Kidney capillary endothelial cell (primary cell): ENCODE data around the gene F13A1.
"Not testable (repeated sequence)": the region's sequence is repeated elsewhere in the genome, so short reads cannot be mapped to it uniquely, and the experiment has no call there.

Source experiments
- DNase-seq: peaks from one replicate; pipeline ENCODE4 v3.0.0-alpha.2; 2018; ENCODE audit warnings: low spot score

The F13A1 gene

DNA sequence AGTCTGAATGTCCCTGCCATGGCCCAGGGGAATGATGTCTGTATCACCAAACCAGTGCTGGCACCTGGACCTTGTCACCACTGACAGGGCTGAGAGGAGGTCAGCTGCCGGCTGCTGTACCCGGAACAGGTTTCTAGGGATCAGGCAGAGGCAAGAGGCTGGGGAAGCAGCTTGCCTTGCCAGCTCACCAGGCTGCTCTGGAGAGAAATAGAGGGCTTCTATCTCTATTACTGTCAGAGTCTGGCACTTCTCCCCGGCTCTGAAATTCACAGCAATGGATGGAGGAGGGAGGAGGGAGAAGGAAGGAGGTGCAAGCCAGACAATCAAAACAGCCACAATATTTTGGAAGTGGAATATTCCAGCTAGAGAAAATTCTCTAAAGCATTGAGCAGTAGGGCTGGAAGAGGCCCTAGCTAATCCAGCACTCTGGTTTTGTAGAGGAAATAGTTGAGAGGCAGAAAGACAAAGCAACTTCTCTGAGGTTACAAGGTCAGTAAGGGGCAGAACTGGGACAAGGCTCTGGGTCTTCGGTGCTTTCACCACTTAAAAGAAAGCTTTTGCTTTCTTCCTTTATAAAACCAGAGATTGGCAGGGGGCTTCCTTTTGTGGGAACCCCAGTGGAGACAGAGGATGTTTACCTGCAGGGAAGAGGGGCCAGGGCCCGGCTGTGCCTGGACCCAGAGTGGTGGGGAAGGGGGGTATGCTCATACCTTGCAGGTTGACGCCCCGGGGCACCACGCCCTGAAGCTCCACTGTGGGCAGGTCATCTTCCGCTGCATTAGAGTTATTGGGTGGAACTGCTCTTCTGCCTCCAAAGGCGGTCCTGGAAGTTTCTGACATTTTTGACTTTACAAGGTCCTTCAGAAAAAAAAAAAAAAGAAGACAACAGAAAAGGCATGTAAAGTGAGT, 2.4 kb downstream of the F13A1 start:
- DNase-seq = no peak

DNA sequence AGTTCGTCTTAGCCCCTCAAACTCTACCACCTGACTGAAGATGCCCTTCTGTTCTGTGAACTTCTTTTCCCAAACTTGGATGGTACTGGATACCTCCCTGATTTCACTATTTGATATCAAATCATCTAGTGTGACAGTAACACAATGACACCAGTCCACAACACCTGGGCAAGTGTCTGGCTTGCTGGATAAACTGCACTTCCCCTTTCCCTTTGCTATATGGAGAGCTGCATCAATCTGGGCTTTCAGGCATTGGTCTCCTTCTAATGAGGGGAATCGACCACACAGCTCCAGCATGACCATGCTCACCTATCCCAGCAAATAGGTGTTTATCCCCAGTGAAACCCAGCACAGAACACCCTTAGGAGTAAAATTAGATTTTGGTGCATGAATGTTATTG, 3.1 kb downstream of the F13A1 start:
- no peak for DNase-seq

DNA sequence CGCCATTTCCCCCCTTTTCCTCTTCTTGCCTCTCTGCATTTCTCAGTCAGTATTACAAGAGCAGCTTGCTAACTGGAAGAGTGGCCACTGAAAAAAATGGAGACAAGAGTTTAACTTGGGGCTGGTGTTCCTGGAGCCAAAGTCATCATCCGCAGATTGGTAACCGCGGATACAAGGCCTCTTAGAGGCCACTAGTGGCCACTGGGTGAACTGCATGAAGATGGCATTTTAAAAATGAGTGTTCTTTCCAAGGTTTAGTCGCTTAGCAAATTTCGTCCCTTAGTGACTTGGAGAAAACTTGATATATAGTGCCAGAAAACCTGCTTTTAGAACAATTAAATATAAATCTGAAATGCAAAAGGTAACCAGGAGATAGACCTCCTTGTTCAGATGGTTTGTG, 4.8 kb downstream of the F13A1 start:
- peak; percentile 55 for DNase-seq

DNA sequence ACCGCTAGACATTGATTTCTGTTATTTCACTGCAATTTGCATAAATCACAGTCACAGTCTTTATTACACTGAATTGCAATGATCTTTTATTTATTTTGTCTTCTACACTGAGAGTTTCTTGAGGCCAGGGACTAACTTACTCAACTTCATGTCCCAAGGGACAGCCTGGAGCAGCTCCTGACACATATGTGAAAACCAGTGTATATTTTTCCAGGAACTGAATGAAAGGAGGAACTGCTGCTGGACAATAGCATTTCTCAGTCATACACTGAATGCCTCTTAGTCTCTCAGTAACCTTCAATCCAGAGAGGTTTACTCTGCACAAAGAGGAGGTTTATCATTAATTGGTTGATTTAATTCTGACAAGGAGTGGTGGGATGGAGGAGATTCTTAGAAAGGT, 5.9 kb downstream of the F13A1 start:
- DNase-seq = peak; percentile 62

DNA sequence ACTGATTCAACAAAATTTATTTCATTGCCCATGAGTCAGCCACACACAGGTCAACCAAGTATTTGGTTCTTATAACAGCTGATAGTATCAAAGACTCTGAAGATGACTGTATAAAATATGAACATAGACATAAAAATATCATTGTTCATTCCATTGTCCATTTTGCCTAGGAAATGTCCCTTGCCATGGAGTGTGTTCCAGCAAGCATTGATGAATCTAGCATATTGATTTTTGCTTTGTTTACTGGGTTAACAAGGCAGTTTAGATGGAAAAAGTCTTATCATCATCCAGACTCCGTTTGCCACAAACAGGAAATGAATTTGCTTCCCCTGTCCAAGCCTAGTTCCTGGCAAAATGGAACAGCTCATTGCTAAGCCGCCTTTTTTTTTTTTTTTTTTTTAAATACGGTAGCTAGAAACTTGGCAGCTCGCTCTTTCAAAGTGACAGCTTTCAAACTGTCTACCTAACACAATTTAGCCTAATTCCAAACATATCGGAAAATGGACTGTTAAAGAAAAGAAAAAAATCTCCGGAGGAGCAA, 7.5 kb downstream of the F13A1 start:
- peak; percentile 79 for DNase-seq

DNA sequence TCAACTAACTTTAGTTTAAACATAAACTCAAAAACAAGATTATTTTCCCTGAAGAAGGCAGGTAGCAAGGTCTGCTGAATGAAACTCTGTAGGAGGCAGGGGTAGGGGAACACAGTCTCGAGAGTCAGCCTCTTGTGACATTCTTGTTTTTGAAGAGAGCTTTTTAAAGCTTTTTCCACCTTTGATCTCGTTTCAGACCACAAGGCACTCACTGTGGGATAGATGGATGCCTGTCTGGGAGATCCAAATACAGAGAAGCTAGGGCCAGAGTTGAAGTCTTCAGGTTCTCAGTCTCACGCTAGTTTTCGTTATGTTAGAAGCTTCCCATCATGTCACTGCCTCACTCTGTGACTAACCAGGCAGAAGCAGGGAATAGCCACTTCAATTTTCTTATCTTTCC, 14.9 kb downstream of the F13A1 start:
- DNase-seq = no peak

DNA sequence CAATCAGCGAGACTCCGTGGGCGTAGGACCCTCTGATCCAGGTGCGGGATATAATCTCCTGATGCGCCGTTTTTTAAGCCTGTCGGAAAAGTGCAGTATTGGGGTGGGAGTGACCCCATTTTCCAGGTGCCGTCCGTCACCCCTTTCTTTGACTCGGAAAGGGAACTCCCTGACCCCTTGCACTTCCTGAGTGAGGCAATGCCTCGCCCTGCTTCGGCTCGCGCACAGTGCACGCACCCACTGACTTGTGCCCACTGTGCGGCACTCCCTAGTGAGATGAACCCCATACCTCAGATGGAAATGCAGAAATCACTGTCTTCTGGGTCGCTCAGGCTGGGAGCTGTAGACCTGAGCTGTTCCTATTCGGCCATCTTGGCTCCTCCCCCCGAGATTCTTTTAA, 20.1 kb downstream of the F13A1 start:
- DNase-seq = not testable (repeated sequence)

DNA sequence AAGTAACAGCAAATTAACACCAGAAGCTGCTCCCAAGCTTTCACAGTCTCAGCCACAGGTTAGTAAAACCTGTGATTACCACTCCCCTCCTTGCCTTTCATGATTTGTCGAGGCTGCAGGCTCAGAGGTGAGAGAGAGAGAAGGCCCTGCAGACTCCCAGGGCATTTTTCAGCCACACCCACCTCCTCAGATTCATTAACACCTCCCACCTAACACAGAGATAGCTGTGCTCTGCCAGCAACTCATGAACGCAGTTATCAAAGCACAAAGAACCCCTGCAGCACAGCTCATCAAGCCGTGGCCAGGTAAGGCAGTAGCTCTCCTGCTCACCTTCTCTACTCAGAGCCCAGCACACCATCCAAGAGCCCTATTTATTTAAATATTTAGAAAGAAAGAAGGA, 27.1 kb downstream of the F13A1 start:
- DNase-seq = no peak

DNA sequence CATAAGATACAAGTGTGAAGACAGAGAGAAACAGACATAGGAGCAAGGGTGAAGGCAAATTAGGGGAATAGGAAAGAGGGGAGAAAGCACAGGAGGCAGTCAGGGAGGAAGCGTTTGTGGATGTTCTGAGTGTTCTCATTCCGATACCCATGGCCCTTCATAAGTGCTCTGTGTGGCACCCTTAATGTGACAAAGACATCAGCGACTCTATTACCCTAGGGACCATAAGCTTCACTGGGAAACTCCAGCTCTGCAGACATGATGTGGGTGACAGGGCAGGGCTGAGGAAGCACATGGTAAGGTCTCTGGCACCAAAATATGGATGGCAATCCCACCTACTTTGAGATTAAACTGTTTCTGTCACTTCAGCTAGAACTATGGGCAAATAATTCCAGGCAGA, 33.0 kb downstream of the F13A1 start:
- DNase-seq = no peak

DNA sequence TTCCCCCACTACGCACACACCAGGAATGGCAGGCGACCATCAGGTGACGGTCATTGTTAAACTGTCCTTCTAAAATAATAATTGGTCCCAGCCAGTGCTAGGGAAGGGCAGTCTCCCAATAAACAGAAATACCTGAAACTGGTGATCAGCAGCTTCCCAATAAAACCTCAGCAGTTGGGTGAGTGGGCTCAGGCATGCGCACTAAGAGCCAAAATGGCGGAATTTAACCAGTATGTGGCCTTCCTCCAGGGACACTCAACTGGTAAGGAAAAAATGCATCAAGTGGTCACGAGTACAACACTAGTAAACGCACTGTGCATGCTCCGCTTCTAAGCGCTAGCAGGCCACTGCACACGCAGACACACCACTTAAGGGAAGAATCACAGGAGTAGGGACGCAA, 34.8 kb downstream of the F13A1 start:
- no peak for DNase-seq

DNA sequence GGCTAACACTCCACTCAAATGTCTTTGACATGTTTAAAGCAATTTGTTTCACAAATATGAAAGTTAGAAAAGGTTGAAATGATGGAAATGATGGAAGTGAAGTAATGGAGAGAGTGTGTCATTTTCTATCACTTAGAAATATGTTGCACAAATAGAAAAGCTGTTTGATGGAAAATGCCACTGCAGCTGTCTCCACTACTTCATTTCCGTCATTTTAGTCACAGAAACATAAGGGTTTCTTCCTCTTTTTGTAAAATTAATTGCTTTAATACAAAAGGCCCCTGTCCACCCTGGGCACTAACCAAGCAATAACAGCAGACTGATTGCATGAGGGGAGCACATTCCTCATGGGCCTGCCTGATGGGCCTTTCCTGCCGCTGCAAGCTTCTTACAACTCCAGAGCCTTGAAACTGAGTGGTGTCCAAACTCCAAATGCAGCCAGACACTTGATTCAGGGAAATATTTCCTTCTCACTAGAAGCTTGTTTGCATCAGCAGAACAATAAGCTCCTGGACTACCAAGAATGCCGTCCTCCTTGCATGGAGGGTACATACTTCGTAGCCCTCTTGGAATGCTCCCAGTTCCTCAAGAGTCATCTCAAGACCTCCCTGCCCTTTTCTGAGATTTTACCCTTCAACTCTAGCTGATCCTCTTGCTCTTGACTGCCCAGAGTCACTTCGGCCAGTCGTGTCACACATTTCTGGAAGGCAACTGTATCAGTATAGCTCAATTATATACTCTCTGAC, 36.1 kb downstream of the F13A1 start:
- DNase-seq = no peak

DNA sequence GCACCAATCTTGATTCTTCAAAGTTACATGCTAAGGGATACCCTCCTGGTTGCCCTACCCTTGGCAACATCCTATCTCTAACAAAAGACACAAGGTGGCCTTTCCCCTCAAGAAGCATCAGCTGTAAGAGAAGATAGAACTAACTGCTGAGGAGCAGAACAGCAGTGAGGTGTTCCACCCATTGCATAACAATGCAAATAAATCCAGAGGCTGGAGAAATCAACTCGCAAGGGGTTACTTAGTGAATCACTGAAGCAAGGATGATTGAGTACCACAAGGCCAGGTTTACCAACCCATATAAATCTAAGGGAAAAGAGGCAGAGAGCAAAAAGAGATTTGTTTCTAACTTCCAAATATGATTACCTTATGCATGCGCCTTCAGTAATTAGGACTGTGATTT, 36.7 kb downstream of the F13A1 start:
- no peak for DNase-seq

DNA sequence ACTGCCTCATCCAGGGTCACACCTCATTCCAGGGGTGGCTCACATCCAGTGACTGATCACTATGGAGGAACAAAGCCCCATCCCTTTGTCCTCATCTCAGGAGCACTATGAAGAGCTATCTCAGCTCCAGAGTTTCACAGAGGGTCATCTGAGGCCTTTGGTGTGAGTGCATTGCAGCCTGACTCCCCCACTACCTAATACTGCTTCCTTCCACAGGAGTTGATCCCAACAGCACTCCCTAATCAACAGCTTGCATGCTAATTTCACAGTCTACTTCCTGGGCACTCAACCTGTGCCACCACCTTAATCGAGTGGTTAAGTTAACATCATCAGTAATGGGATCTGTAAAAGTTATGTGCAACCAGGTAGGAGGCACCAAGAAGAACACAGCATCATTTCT, 37.7 kb downstream of the F13A1 start:
- DNase-seq = no peak

DNA sequence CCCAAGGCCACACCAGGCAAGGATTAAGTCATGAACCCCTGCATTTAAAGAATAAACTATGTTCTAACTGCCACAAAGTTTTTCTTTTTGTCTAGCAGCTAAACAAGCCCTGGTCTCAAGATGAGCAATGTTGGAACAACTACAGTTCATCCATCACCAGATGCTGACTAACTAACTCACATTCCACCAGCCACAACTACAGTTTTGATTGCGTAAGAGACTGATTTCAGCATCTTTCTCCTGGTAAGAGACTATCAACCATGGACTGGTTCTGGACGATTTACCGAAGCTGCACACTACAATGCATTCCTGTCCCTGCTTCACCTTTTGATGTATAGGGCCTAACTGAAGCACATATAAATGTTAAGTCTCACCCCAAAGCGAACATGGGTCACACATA, 43.0 kb downstream of the F13A1 start:
- no peak for DNase-seq

DNA sequence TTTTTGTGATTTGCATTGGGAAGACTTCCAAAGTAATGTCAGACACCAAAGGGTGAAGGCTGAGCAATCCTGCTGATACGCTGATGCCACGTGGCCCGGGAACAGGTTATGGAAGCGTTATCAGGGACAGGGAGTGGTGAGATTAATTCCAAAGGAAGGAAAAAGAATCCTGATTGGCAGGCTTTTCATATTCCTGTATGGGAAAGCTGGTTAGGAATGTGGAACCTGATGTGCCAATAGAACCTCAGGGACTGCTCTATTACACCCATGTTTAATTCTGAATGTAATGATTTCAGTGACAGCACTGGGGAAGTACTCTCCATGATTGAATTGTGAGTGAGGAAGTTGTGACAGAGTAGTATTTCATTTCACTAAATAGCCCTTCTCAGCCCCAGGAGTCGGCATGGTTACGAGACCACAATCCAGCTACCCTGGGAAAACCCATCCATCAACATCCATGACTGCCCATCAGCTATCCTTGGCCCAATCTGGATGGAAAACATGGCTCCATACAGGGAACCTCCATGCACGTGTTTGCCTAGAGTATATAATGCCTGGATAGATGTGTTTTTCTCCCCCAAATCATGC, 49.4 kb downstream of the F13A1 start:
- no peak for DNase-seq

DNA sequence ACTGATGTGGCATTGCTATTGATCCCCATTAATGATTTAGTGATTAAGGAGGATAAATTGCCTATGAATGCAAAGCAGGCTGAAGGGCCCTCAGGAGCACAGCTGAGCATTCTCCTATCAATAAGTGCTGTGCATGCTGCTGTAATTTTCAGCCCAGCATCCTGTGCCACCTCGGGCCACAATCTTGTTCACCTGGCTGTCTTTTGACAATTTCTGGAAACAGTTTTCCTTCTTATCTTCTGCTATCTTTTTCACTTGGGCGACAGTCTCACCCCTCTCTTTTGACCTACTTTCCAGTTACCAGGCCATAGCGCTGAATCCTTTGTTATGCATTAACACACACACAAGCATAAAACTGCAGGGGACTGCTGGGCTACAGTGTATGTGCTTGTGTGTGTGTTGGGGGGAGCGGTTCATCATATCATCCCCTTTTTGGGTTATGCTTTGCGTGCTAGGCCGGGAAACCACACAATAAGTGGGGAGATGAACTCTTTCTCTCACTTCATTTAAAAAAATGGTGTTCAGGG, 60.2 kb downstream of the F13A1 start:
- DNase-seq = no peak

DNA sequence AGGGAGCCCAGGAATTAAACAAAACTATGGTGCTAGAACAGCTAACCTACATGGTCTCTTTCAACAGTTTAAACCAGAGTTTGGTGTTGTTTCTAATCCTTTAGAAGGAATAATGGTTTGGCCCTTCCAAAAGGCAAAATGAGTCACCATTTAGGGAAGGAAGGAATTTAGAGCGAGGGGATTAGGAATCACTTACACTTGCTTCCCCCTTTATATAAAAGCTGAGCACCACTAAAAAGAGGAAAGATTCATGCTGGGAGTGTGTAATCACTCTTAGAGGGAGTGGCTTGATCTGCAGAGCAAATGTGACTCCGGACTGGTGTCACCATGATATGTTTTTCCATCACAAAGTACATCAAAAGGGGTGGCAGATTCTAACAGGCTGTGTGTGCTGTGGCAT, 63.6 kb downstream of the F13A1 start:
- no peak for DNase-seq

DNA sequence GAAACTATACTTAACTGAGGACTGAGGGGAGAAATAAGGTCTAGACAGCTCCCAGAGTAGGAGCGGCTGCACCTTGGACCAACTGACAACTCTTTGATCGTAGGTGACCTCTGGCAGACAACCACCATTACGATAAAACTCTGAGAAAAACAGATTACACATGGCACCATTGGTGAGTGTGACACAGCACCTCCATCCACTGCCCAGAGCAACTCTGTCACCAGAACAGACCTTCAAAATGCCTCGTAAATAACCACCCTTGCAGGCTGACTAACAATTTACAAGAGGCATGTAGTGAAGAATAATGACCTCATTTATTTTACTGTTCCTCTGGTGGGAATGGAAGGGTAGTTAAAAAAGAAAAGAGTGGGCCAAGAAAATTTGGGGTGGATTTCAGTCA, 64.2 kb downstream of the F13A1 start:
- no peak for DNase-seq

DNA sequence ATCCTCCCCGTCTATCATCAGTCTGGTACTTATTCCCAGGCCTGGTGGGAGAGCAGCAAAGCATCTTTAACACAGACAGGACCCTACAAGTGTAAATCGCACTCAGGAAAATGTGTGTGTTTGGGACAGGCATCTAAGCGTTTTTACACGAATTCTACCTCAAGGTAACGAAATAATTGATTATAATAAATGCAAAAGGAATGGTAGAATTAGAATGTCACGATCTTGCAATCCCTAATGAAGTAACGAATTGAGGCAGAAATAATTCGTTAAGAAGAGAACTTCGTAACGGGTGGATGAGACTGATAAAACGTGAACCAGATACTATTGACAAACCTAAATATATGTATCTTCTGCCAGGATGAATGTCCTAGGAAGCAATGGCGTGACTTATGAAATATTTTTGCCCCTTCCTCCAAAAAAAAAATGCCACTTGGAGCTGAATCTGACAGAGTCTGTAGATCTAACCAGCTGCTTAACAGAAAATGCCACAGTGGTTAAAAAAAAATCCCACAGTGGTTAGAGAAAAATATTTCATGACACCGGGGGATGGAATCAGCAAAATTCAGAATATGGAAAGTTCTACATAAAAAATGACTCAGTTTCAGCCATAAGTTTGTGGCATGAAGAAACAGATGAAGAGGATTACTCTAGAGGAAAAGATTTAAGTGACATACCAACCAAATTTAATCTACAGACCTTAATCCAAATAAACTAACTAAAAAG, 68.7 kb downstream of the F13A1 start:
- DNase-seq = no peak

DNA sequence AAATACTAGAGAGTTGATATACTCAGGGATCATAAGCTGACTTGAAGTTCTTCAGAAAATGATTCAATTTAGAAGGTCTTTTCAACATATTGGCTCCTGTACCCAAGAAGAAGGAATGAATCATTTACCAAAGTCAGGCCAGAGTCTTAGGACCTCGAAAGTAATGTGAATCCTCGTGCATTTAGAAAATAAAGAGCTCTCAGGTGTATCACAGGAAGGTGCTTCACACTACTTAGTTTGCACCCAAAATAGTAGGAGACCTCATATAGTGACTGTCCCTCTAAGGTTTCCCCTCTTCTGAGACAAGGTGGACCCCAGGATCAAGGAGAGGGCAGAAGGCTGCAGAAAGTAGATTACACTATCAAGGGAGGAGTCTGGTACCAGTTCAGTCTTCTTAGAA, 71.8 kb downstream of the F13A1 start:
- DNase-seq = no peak

DNA sequence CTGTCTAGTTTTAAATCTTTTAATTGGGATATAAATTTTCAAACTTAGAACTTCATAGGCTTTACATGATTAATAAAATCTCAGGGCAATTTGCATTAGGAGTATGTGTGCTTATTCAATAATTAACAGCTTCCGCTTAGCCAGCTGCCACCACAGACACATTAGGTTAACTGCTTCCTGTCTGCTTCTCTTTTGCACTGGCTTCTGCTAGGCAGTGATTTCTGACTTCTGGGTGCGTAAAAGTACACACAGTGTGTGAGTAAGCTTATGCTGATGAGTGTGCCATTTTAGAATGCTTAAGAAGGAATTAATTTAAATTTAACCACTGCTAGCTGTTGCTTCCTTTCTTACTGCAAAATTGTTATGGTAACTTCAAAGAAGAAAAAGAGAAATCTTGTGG, 73.9 kb downstream of the F13A1 start:
- peak; percentile 4 for DNase-seq

DNA sequence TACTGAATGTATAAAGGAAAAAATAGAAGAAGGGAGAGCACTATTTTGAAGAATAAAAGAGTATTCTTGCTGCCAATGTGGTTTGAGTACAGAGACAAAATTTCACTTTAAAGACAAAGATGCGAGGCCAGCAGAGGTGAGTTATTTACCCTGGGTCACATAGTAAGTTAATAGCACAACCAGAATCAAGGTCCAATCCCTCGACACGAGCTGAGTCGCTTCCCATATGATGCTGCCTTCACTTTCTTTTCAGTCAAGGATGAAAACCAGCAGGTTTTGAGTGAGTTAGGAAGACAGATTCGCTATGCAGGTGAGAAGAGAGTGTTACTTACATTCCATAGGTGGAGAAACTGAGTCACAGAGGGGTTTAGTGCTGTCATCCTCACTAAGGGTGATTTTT, 75.8 kb downstream of the F13A1 start:
- DNase-seq = no peak
